ENCODE measurements around the gene SLC6A6.

Gene SLC6A6

DNA sequence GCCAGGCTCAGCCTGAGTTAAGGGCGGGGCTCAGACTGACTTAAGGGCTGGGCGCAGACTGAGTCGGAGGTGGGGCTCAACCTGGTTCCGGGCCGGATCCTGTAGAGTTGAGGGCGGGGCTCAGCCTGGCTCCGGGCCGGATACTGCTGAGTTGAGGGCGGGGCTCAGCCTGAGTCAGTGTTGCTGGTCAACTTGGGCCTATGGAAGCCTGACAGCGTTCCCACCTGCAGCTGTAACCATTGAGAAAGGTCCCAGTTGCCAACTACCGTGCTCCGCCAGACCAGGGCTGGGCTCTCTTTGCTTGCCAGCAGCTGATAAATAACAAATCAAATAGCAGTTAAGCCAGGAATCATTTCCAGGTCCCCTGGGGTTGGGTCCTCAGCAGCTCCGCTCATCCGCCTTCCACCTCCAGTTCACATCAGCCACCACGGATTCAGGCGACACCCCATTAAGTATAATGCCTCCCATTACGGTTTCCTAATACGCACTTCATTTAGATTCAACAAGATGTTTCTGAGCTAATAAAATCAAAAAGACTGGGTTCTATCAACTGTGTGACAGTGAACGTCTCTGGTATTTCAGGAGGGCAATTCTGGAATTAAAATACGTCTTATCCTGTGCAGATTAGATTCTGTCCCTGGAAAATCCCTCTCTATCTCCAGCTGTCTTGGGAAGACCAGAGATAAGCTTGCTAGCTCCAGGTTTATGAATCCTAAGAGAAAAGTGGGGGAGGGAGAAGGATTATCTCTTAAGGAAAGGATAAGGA is 130.5 kb downstream of the SLC6A6 start:
- H3K4me1 ChIP-seq (ENCODE audit: control insufficient read depth, insufficient read depth, low read length), result no peaks in the 10 kb centered on the region
- H3K4me2 ChIP-seq (ENCODE audit: low read length), result no peak overlapping the region
- H3K4me3 ChIP-seq (ENCODE audit: low read length), result no peak overlapping the region
- H3K36me3 ChIP-seq (ENCODE audit: insufficient read depth, low read length), result no peaks in the 10 kb centered on the region
- H3K9ac ChIP-seq (ENCODE audit: low read depth, low read length), result no peak overlapping the region
- H3K27me3 ChIP-seq (ENCODE audit: control insufficient read depth, insufficient read depth, low read length), result peaks cover 50% of the 10 kb centered on the region
- H3K9me3 ChIP-seq (replicated peaks; ENCODE audit: low read length), result no peaks in the 10 kb centered on the region

DNA sequence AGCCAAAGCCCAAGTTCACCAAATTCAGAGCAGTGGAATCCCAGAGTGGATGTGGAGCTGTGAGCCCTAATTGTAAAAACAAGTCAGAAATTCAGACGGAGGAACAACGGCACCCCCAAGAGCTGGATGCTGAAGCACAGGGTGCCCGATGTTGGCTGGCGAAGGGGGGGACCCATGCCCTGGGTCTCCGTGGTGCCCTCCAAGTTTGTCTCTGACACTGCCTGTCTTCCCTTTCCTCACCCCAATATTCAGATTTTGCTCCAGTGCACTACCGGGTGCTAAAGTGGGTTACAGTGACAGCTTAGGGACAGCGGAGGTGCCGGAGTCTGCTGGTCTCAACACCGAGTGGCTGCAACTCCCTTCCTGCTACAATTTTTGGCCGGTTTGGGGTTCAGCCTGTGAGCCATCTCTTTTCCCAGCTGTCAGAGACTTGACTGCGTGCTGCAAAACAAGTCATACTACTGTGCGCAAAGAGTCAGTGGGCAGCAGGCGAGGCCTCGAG is 131.1 kb downstream of the SLC6A6 start:
- no peaks in the 10 kb centered on the region for H3K36me3 ChIP-seq (ENCODE audit: insufficient read depth, low read length)
- H3K4me2 ChIP-seq (ENCODE audit: low read length), result no peak overlapping the region
- H3K4me3 ChIP-seq (ENCODE audit: low read length), result no peak overlapping the region
- H3K4me1 ChIP-seq (ENCODE audit: control insufficient read depth, insufficient read depth, low read length), result no peaks in the 10 kb centered on the region
- H3K9me3 ChIP-seq (replicated peaks; ENCODE audit: low read length), result no peaks in the 10 kb centered on the region
- H3K27me3 ChIP-seq (ENCODE audit: control insufficient read depth, insufficient read depth, low read length), result peaks cover 47% of the 10 kb centered on the region
- H3K9ac ChIP-seq (ENCODE audit: low read depth, low read length), result no peak overlapping the region

DNA sequence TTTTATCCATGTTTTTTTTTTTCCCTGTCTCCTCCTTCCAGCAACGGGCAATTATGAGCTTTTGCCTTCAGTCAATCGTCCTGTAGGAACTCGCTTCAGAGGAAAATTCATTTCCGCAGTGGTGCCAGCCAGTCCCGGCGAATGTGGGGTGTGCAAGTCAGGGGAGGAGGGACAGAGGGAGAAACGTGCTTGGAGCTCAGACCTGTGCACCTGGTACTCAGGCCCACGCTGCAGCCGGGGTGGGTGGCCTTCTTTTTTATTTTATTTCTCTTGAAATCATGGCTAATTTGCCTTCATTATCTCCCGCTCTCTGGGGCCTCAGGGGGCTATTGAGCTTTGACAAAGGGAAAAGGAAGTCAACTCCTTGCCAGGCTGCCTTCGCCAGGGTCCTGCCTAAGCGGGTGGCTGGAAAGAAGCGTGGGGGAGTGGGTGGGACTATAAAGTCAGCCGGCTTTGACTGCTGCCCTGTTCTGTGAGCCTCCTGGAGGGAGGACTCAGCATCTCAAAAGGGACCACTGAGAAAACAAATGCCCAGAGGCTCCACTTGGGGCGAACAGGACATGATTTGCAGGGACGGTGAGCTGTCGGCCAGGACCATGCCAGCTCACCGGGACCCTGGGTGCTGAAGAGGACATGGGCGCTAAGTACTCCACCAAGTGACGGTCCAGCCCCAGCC is 132.2 kb downstream of the SLC6A6 start:
- H3K36me3 ChIP-seq (ENCODE audit: insufficient read depth, low read length), result no peaks in the 10 kb centered on the region
- no peak overlapping the region for H3K4me3 ChIP-seq (ENCODE audit: low read length)
- H3K9me3 ChIP-seq (replicated peaks; ENCODE audit: low read length), result no peaks in the 10 kb centered on the region
- H3K4me1 ChIP-seq (ENCODE audit: control insufficient read depth, insufficient read depth, low read length), result no peaks in the 10 kb centered on the region
- no peak overlapping the region for H3K4me2 ChIP-seq (ENCODE audit: low read length)
- no peak overlapping the region for H3K9ac ChIP-seq (ENCODE audit: low read depth, low read length)
- H3K27me3 ChIP-seq (ENCODE audit: control insufficient read depth, insufficient read depth, low read length), result peaks cover 50% of the 10 kb centered on the region

DNA sequence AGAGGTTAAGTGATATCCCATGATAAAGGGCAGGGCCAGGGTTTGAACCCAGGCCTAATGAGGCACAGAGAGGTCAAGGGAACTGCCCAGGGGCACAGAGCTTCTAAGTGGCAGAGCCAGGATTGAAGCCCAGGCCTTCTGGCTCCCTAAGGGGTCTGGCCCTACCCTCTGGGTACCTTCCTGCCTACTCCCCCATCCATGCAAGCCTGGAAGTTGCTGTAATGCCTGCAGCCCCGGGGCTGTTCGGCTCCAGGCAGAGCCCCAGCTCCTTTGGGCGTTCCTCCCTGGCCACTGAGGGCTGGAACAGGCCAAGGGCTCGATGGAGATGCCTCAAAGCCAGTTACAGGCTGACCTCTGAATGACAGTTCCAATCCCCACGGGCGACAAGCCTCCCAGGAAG is 133.2 kb downstream of the SLC6A6 start:
- Histone ChIP-seq H3K36me3 (ENCODE audit: insufficient read depth, low read length) (no peaks in the 10 kb centered on the region), H3K4me3 (ENCODE audit: low read length) (no peak overlapping the region), H3K9ac (ENCODE audit: low read depth, low read length) (no peak overlapping the region), H3K4me1 (ENCODE audit: control insufficient read depth, insufficient read depth, low read length) (no peaks in the 10 kb centered on the region), H3K27me3 (ENCODE audit: control insufficient read depth, insufficient read depth, low read length) (peaks cover 48% of the 10 kb centered on the region), H3K9me3 (replicated peaks; ENCODE audit: low read length) (no peaks in the 10 kb centered on the region), H3K4me2 (ENCODE audit: low read length) (no peak overlapping the region)

DNA sequence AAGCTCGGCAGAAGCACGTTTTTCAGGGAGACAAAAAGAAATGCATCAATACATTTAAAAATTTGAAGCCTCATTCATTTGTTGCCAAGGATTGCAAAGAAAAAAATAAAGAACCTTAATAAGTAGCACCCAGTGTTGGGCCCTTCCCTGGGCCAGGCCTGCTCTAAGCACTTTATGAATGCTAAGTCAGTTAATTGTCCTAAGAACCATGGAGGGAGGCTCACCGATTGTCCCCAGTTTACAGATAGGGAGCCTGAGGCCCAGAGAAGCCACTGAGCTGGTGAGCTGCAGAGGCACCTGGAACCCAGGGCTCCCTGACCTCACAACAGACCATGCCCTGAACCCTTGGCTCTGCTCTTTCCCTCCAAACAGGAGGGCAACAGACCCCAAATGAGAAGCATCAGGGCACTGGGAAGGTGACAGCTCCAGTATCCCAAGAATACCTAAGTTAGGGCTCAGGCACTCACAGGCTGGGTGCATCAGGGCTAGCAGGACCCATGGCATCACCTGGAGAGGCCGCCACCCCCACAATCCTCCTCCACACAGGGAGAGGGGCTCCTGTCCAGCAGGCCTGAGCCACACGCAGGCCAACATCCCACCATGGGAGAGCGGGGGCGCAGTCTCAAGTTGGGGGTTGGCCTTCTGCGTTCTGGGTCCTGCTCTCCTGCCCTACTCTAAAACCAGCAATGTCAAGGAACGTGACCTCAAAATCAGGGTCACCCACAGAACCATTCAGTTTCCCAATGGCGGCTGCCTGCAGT is 133.8 kb downstream of the SLC6A6 start:
- H3K9ac ChIP-seq (ENCODE audit: low read depth, low read length), result no peak overlapping the region
- peaks cover 47% of the 10 kb centered on the region for H3K27me3 ChIP-seq (ENCODE audit: control insufficient read depth, insufficient read depth, low read length)
- no peak overlapping the region for H3K4me2 ChIP-seq (ENCODE audit: low read length)
- H3K4me3 ChIP-seq (ENCODE audit: low read length), result no peak overlapping the region
- H3K36me3 ChIP-seq (ENCODE audit: insufficient read depth, low read length), result no peaks in the 10 kb centered on the region
- H3K9me3 ChIP-seq (replicated peaks; ENCODE audit: low read length), result no peaks in the 10 kb centered on the region
- H3K4me1 ChIP-seq (ENCODE audit: control insufficient read depth, insufficient read depth, low read length), result no peaks in the 10 kb centered on the region

DNA sequence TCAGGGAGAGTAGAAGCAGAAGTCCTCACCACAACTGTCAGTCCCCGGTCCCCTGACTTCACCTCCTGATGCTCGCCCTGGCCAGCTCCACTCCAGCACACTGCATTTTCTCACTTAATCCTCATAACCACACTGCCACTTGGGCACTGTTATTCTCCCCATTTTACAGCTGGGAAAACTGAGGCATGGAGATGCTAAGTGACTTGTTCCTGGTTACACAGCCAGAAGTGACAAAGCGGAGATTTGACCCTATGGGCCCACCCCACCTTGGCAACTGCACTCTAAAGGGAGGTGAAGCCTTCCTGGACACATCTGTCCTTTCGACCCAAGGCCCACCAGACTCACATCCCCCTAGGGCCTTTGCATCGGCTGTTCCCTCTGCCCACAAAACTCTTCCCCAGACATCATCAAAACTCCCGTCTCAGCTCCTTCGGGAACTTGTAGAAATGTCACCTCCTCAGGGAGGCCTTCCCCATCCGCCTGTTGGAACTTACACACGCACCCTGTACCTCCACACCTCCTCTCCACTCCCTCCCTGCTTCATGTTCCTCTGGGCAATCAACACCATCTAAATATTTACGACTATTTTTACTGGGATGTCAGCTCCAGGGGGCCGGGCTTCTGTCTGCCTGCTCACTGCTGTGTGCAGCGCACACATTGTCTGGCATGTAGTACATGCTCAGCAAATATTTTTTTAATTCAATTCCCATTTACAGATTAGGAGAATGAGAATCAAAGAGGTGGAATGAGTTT is 134.6 kb downstream of the SLC6A6 start:
- Histone ChIP-seq H3K4me1 (ENCODE audit: control insufficient read depth, insufficient read depth, low read length) (no peaks in the 10 kb centered on the region), H3K9me3 (replicated peaks; ENCODE audit: low read length) (no peaks in the 10 kb centered on the region), H3K36me3 (ENCODE audit: insufficient read depth, low read length) (no peaks in the 10 kb centered on the region), H3K4me3 (ENCODE audit: low read length) (no peak overlapping the region), H3K27me3 (ENCODE audit: control insufficient read depth, insufficient read depth, low read length) (peaks cover 50% of the 10 kb centered on the region), H3K9ac (ENCODE audit: low read depth, low read length) (no peak overlapping the region), H3K4me2 (ENCODE audit: low read length) (no peak overlapping the region)

DNA sequence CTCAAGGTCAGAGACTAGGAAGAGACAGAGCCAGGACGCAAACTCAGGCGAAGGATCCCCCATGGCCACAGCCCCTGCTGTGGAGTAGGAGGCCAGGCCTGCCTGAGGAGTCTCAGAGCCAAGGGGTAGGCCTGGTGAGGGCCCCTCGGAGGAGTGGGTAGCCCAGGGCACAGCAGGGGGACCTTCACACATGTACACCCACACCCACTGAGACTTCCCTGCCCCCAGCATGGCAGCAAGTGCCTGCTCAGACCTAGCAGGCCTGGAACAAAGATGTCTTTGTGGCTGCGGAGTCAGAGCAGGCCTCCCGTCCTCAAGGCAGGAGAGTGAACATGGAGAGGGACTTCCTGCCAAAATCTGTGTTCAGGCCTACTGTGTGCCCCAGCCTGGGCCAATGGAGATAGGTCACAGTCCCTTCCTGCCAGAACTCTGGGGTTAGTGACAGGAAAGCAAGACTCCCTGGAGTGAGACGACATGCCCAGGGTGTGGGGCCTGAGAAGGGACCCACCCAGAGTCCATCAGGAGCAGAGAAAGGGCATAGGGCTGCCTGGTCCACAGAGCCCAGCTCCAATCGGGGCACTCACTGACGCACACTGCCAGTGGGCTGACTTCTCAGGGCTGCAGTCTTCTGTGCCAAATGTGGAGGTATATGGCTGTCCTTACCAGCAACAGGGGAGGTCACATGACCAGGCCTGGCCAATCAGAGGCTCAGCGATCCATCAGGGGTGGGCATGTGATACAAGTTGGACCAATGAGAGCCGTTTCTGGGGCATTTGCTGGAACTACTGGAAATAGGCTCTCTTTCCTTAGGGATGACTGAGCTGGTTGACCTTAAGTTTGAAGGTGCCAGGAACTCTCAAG is 135.4 kb downstream of the SLC6A6 start:
- Histone ChIP-seq H3K9me3 (replicated peaks; ENCODE audit: low read length) (no peaks in the 10 kb centered on the region), H3K27me3 (ENCODE audit: control insufficient read depth, insufficient read depth, low read length) (peaks cover 51% of the 10 kb centered on the region), H3K36me3 (ENCODE audit: insufficient read depth, low read length) (no peaks in the 10 kb centered on the region), H3K4me1 (ENCODE audit: control insufficient read depth, insufficient read depth, low read length) (no peaks in the 10 kb centered on the region), H3K9ac (ENCODE audit: low read depth, low read length) (no peak overlapping the region), H3K4me2 (ENCODE audit: low read length) (no peak overlapping the region), H3K4me3 (ENCODE audit: low read length) (no peak overlapping the region)

DNA sequence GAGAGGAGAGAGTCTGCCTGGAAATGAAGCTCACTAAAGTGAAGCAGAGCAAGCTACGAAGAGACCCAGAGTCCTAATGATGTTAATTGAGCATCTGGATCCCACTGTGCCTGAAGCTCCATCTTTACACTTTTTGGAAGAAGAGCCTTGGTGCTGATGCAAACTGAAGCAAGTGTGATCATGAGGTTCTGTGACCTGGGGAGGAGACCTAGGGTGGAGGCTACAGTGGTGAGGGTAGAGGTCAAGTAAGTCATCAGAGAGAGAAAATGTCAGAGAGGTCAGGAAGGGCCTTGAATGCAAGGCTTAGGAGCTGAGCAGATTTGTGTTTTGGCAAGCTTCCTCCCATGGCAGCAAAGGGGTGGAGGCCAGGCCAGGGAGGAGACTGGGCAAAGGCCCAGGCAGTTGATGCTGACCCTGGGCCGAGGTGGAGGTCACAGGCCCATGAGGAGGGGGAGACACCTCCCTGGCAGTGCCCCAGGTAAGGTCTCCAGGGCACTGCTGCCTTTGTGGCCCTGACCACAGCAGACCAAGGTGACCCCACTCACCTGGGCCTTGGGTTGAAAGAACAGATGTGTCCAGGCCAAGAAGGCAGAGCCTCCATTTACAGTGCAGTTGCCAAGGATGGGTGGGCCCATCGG is 136.2 kb downstream of the SLC6A6 start:
- no peak overlapping the region for H3K9ac ChIP-seq (ENCODE audit: low read depth, low read length)
- H3K9me3 ChIP-seq (replicated peaks; ENCODE audit: low read length), result no peaks in the 10 kb centered on the region
- H3K4me1 ChIP-seq (ENCODE audit: control insufficient read depth, insufficient read depth, low read length), result no peaks in the 10 kb centered on the region
- H3K27me3 ChIP-seq (ENCODE audit: control insufficient read depth, insufficient read depth, low read length), result peaks cover 50% of the 10 kb centered on the region
- no peak overlapping the region for H3K4me3 ChIP-seq (ENCODE audit: low read length)
- H3K36me3 ChIP-seq (ENCODE audit: insufficient read depth, low read length), result no peaks in the 10 kb centered on the region
- no peak overlapping the region for H3K4me2 ChIP-seq (ENCODE audit: low read length)

All from skeletal muscle satellite cell (primary cell).